ENCODE data around the gene WDR76. TPM values are rescaled to one million over a fixed set of nuclear protein-coding genes. Genes with fewer than 3 reads are reported as not detected.

The WDR76 gene
- polyA plus RNA-seq: 4.9 TPM
- long read RNA-seq, donor 1: 0 reads
- long read RNA-seq, donor 2, partial matches to known transcripts: 20 of 21 reads
- long read RNA-seq, donor 2, other reads (novel, unspliced or antisense): 0 of 21 reads
- long read RNA-seq, donor 3: 0 reads
- long read RNA-seq, donor 4: 0 reads
- long read RNA-seq, donor 5, partial matches to known transcripts: 12 of 12 reads
- long read RNA-seq, donor 5, other reads (novel, unspliced or antisense): 0 of 12 reads
- long read RNA-seq, donor 6: 0 reads
- long read RNA-seq, donor 7, partial matches to known transcripts: 0 of 1 reads
- long read RNA-seq, donor 7, other reads (novel, unspliced or antisense): 0 of 1 reads
- long read RNA-seq, donor 8, partial matches to known transcripts: 11 of 12 reads
- long read RNA-seq, donor 8, other reads (novel, unspliced or antisense): 0 of 12 reads
- long read RNA-seq, donor 9, partial matches to known transcripts: 0 of 1 reads
- long read RNA-seq, donor 9, other reads (novel, unspliced or antisense): 0 of 1 reads
- long read RNA-seq, donor 10: 0 reads
- long read RNA-seq, donor 11: 0 reads

GRCh38 chr15:43826508-43827341 lies at the start of gene WDR76:
Gene WDR76, plus strand, starts transcription at chr15:43827002. Its CDS starts 31 bp downstream, at chr15:43827033.
- DNase-seq: peak; percentile 74 to 84
- Histone ChIP-seq H3K36me3 (ENCODE audit: control insufficient read depth, insufficient read depth, low read length) (no peaks in the 10 kb centered on the region), H3K4me3 (ENCODE audit: low read length) (peak within 1 kb of the TSS; percentile 52), H3K9me3 (ENCODE audit: control insufficient read depth, low read depth, low read length) (no peaks in the 10 kb centered on the region), H3K27me3 (ENCODE audit: control insufficient read depth, insufficient read depth, low read length) (no peaks in the 10 kb centered on the region), H3K27ac (ENCODE audit: low read length) (peak within 1 kb of the TSS; percentile 46), H3K4me1 (ENCODE audit: control insufficient read depth, insufficient read depth, low read length) (peaks cover 11% of the 10 kb centered on the region)
- WGBS (ENCODE audit: insufficient coverage, low lambda C conversion rate): 0% methylated on average over 1 of the region's 48 CpGs

DNA sequence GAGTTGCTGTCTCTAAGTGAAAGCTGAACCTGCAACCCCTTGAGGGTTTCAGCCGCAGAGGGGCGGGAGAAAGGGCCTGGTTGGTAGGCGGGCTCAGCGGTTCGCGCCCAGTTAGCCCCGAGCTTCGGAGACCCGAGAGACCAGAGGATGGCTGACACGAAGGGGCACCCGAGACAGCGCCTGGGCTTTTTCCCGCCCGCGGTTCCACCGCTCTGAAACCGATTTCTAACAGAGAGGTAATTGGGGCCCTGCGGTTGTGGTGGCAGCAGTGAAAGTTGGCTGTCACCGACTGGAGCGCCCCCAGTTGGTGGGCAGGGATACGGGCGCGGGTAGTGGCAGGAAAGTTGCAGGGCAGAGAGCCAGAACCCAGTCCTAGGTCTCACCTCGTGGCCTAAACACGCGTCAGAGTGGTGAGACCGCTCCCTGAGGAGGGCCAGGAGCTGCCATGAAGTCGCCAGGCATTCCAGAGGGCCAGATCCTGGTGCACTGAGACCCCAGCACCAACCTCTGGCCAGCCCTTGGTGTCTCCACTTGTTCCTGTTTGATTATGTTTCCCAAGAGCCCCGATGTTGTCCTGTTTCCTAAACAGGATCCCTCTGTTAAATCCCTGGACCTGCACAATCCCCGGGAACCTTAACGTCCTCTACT lies 49.4 kb upstream of the WDR76 start:
- Histone ChIP-seq H3K4me1 (ENCODE audit: control insufficient read depth, insufficient read depth, low read length) (peaks cover 20% of the 10 kb centered on the region), H3K9me3 (ENCODE audit: control insufficient read depth, low read depth, low read length) (no peaks in the 10 kb centered on the region), H3K27me3 (ENCODE audit: control insufficient read depth, insufficient read depth, low read length) (no peaks in the 10 kb centered on the region), H3K27ac (ENCODE audit: low read length) (peak overlapping the region; percentile 94), H3K4me3 (ENCODE audit: low read length) (peak overlapping the region; percentile 74), H3K36me3 (ENCODE audit: control insufficient read depth, insufficient read depth, low read length) (peaks cover 19% of the 10 kb centered on the region)
- DNase-seq: peak; percentile 73 to 91
- 4% methylated on average over 5 of the region's 31 CpGs for WGBS (ENCODE audit: insufficient coverage, low lambda C conversion rate)

- Histone ChIP-seq H3K27me3 (ENCODE audit: control insufficient read depth, insufficient read depth, low read length) (no peaks in the 10 kb centered on the region), H3K4me3 (ENCODE audit: low read length) (no peak overlapping the region), H3K4me1 (ENCODE audit: control insufficient read depth, insufficient read depth, low read length) (peaks cover 20% of the 10 kb centered on the region), H3K27ac (ENCODE audit: low read length) (no peak overlapping the region), H3K36me3 (ENCODE audit: control insufficient read depth, insufficient read depth, low read length) (peaks cover 5% of the 10 kb centered on the region), H3K9me3 (ENCODE audit: control insufficient read depth, low read depth, low read length) (no peaks in the 10 kb centered on the region)
- no CpG with 5 or more reads among the region's 1 CpG for WGBS (ENCODE audit: insufficient coverage, low lambda C conversion rate)
- DNase-seq: no peak
These were observed 47.8 kb upstream of the WDR76 start for GRCh38 chr15:43779016-43779415.

DNA sequence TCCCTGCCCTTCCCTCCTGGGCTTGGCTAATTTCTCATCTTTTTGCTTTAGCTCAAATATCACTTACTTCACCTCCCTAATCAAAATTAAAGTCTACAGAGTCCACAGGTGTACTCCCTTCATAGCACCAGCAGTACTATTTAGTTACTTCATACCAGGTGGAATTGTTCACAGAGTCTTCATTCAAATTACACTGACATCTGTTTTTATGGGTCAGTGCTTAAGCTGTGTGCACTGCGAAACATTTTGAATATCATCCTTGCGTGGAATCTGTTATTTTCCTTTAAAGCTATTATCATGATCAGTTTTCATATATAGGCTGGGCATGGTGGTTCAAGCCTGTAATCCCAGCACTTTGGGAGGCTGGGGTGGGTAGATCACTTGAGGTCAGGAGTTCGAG lies 37.4 kb upstream of the WDR76 start:
- peaks cover 14% of the 10 kb centered on the region for H3K4me1 ChIP-seq (ENCODE audit: control insufficient read depth, insufficient read depth, low read length)
- H3K36me3 ChIP-seq (ENCODE audit: control insufficient read depth, insufficient read depth, low read length): peaks cover 13% of the 10 kb centered on the region
- H3K27ac ChIP-seq (ENCODE audit: low read length): peak overlapping the region; percentile 8
- WGBS (ENCODE audit: insufficient coverage, low lambda C conversion rate): no CpG with 5 or more reads among the region's 3 CpGs
- no peaks in the 10 kb centered on the region for H3K27me3 ChIP-seq (ENCODE audit: control insufficient read depth, insufficient read depth, low read length)
- no peak overlapping the region for H3K4me3 ChIP-seq (ENCODE audit: low read length)
- no peak for DNase-seq
- H3K9me3 ChIP-seq (ENCODE audit: control insufficient read depth, low read depth, low read length): no peaks in the 10 kb centered on the region

GRCh38 chr15:43791993-43792760 lies 34.6 kb upstream of the WDR76 start, which contains the start of gene SERF2:
Gene SERF2, plus strand, starts transcription at chr15:43792320. Its CDS starts 57 bp downstream, at chr15:43792377.
- H3K27ac ChIP-seq (ENCODE audit: low read length): peak within 1 kb of the TSS; percentile 87
- H3K27me3 ChIP-seq (ENCODE audit: control insufficient read depth, insufficient read depth, low read length): no peaks in the 10 kb centered on the region
- peaks cover 23% of the 10 kb centered on the region for H3K4me1 ChIP-seq (ENCODE audit: control insufficient read depth, insufficient read depth, low read length)
- H3K36me3 ChIP-seq (ENCODE audit: control insufficient read depth, insufficient read depth, low read length): peaks cover 39% of the 10 kb centered on the region
- peak within 1 kb of the TSS; percentile 89 for H3K4me3 ChIP-seq (ENCODE audit: low read length)
- no CpG with 5 or more reads among the region's 66 CpGs for WGBS (ENCODE audit: insufficient coverage, low lambda C conversion rate)
- peak; percentile 100 for DNase-seq
- H3K9me3 ChIP-seq (ENCODE audit: control insufficient read depth, low read depth, low read length): no peaks in the 10 kb centered on the region

DNA sequence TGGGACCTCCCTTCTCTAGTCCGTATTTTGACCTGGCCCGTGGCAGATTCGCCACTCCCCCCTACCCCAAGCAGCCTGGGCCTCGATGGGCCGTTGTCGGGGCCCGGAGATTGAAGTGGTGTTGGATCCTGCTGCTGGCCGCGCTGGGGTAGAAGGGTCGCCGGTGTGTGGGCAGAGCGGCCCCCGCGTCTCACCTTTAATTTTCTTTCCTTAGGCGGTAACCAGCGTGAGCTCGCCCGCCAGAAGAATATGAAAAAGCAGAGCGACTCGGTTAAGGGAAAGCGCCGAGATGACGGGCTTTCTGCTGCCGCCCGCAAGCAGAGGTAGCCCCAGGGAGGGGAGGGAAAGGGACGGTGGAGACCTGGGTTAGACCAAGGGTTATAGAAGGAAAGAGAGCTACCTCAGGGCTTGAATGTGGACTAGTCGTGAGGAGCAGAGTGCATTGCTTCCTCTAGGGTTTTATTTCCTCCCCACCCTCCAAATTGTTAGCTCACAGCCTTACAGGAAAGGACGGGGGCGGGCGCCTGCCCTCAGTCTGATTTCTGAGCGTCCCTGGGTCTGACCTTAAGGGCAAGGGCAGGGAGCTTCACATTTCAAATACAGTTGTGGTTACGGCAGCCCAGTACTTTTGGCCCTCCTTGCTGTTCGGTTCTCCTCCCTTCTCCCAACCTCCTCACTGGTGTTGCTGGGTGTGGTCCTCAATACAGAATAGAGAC lies 33.9 kb upstream of the WDR76 start:
- Histone ChIP-seq H3K4me3 (ENCODE audit: low read length) (peak overlapping the region; percentile 89), H3K4me1 (ENCODE audit: control insufficient read depth, insufficient read depth, low read length) (peaks cover 25% of the 10 kb centered on the region), H3K27ac (ENCODE audit: low read length) (peak overlapping the region; percentile 87), H3K36me3 (ENCODE audit: control insufficient read depth, insufficient read depth, low read length) (peaks cover 44% of the 10 kb centered on the region), H3K27me3 (ENCODE audit: control insufficient read depth, insufficient read depth, low read length) (no peaks in the 10 kb centered on the region), H3K9me3 (ENCODE audit: control insufficient read depth, low read depth, low read length) (no peaks in the 10 kb centered on the region)
- DNase-seq: peak in 1 of 2 donors; percentile 54
- 0% methylated on average over 2 of the region's 33 CpGs for WGBS (ENCODE audit: insufficient coverage, low lambda C conversion rate)

DNA sequence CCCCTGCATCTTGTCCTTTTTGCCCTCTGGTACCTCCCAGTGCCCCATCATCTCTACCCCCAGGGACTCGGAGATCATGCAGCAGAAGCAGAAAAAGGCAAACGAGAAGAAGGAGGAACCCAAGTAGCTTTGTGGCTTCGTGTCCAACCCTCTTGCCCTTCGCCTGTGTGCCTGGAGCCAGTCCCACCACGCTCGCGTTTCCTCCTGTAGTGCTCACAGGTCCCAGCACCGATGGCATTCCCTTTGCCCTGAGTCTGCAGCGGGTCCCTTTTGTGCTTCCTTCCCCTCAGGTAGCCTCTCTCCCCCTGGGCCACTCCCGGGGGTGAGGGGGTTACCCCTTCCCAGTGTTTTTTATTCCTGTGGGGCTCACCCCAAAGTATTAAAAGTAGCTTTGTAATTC lies 33.2 kb upstream of the WDR76 start:
- WGBS (ENCODE audit: insufficient coverage, low lambda C conversion rate): no CpG with 5 or more reads among the region's 10 CpGs
- peaks cover 31% of the 10 kb centered on the region for H3K4me1 ChIP-seq (ENCODE audit: control insufficient read depth, insufficient read depth, low read length)
- H3K4me3 ChIP-seq (ENCODE audit: low read length): peak overlapping the region; percentile 89
- H3K27me3 ChIP-seq (ENCODE audit: control insufficient read depth, insufficient read depth, low read length): no peaks in the 10 kb centered on the region
- H3K27ac ChIP-seq (ENCODE audit: low read length): no peak overlapping the region
- no peaks in the 10 kb centered on the region for H3K9me3 ChIP-seq (ENCODE audit: control insufficient read depth, low read depth, low read length)
- no peak for DNase-seq
- peaks cover 44% of the 10 kb centered on the region for H3K36me3 ChIP-seq (ENCODE audit: control insufficient read depth, insufficient read depth, low read length)

GRCh38 chr15:43794269-43795037 lies 32.3 kb upstream of the WDR76 start:
- Histone ChIP-seq H3K4me3 (ENCODE audit: low read length) (no peak overlapping the region), H3K4me1 (ENCODE audit: control insufficient read depth, insufficient read depth, low read length) (peaks cover 37% of the 10 kb centered on the region), H3K36me3 (ENCODE audit: control insufficient read depth, insufficient read depth, low read length) (peaks cover 48% of the 10 kb centered on the region), H3K9me3 (ENCODE audit: control insufficient read depth, low read depth, low read length) (no peaks in the 10 kb centered on the region), H3K27ac (ENCODE audit: low read length) (no peak overlapping the region), H3K27me3 (ENCODE audit: control insufficient read depth, insufficient read depth, low read length) (no peaks in the 10 kb centered on the region)
- no CpG with 5 or more reads among the region's 9 CpGs for WGBS (ENCODE audit: insufficient coverage, low lambda C conversion rate)
- no peak for DNase-seq
